ENCODE measurements around the gene MSANTD1.

- TF ChIP-seq SP1 (IDR thresholded peaks at IDR 0.05) (no peak), TARDBP (IDR thresholded peaks at IDR 0.05) (no peak), SUZ12 (IDR thresholded peaks at IDR 0.05) (no peak)
Observed at GRCh38 chr4:3266076-3266475, 17.1 kb downstream of the MSANTD1 start.

Data from HEK293T (cell line).